Measurements from ENCODE around the gene GRIK4. TPM values are rescaled to one million over a fixed set of nuclear protein-coding genes. Genes with fewer than 3 reads are reported as not detected.

GRIK4 gene
- total and polyA plus RNA-seq, 2 of the 4 experiments (the other 2 are of a cell fraction): 0.18 to 0.38 TPM

DNA sequence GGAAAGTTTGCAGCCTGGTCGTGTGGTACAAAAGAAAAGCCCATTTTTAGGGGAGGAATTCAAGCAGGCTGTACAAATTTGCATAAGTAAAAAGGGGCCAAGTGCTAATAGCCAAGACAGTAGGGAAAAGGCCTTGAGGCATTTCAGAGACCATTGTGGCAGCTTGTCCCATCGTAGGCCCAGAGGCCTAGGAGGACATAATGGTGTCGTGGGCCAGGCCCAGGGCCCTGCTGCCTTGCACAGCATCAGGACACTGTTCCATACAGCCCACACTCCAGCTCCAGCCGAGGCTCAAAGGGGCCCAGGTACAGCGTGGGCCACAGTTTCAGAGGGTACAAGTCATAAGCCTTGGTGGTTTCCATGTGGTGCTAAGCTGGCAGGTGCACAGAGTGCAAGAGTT lies 106.9 kb downstream of the GRIK4 start:
- Histone ChIP-seq H3K4ac (ENCODE audit: low read depth, low read length) (no peak overlapping the region), H2BK120ac (ENCODE audit: low read depth, low read length) (no peak overlapping the region), H4K20me1 (ENCODE audit: insufficient read depth, low read length) (no peaks in the 10 kb centered on the region), H4K8ac (ENCODE audit: low read depth in 2 of 2, low read length in 2 of 2) (no peak overlapping the region), H2BK20ac (ENCODE audit: low read depth, low read length) (no peak overlapping the region), H2BK5ac (ENCODE audit: low read depth, low read length, poor library complexity, severe bottlenecking) (no peak overlapping the region), H3K27me3 (ENCODE audit: control insufficient read depth, insufficient read depth, low read length) (no peaks in the 10 kb centered on the region; the same call in 1 of the 2 replicates), H4K5ac (ENCODE audit: low read depth, low read length) (no peak overlapping the region), H3K4me2 (ENCODE audit: low read depth, low read length) (no peak overlapping the region), H2AK9ac (replicated peaks; ENCODE audit: low read depth, low read length, poor library complexity) (no peak overlapping the region), H3K79me1 (ENCODE audit: low read depth in 1 of 2, low read length in 2 of 2) (no peaks in the 10 kb centered on the region), H3K9me3 (ENCODE audit: control insufficient read depth, insufficient read depth, low read length) (peaks cover 5% of the 10 kb centered on the region; the same call in 1 of the 2 replicates), H3K9ac (ENCODE audit: low read depth, low read length) (no peak overlapping the region), H3K4me1 (ENCODE audit: control insufficient read depth, insufficient read depth, low read length) (peaks cover 2% of the 10 kb centered on the region; the same call in 1 of the 2 replicates), H3K36me3 (ENCODE audit: control insufficient read depth, insufficient read depth, low read length) (no peaks in the 10 kb centered on the region), H3K23ac (ENCODE audit: low read depth, low read length) (no peak overlapping the region), H3K4me3 (ENCODE audit: insufficient read depth, low read depth, low read length) (no peak overlapping the region), H2AK5ac (ENCODE audit: low read depth, low read length) (no peak overlapping the region), H3K56ac (ENCODE audit: extremely low read depth, insufficient read depth, low read length) (no peak overlapping the region), H3K14ac (replicated peaks; ENCODE audit: low read depth, low read length) (no peak overlapping the region), H4K91ac (ENCODE audit: insufficient read depth, low read depth, low read length) (no peak overlapping the region), H3K18ac (ENCODE audit: low read depth, low read length) (no peak overlapping the region), H3K9me1 (ENCODE audit: insufficient read depth, low read length) (no peaks in the 10 kb centered on the region), H2AFZ (replicated peaks; ENCODE audit: low read length, poor library complexity) (no peak overlapping the region), H3K27ac (ENCODE audit: insufficient read depth, low read length) (no peak overlapping the region), H2BK15ac (ENCODE audit: low read depth, low read length) (no peak overlapping the region)
- TF ChIP-seq RCOR1 (IDR thresholded peaks at IDR 0.05; ENCODE audit: insufficient replicate concordance, low read length): no peak
- TF ChIP-seq NFE2L2 (IDR thresholded peaks at IDR 0.05; ENCODE audit: low read depth, low read length): no peak
- no peak for TF ChIP-seq RAD21 (IDR thresholded peaks at IDR 0.05; ENCODE audit: low read length)
- no peak for TF ChIP-seq BHLHE40 (IDR thresholded peaks at IDR 0.05; ENCODE audit: low read depth, low read length)
- no peak for TF ChIP-seq MAFK (IDR thresholded peaks at IDR 0.05; ENCODE audit: low read depth, low read length)
- no peak for TF ChIP-seq CHD1 (IDR thresholded peaks at IDR 0.05; ENCODE audit: low read depth, low read length)
- no peak for TF ChIP-seq MAZ (IDR thresholded peaks at IDR 0.05; ENCODE audit: borderline replicate concordance, low read depth, low read length)
- TF ChIP-seq SMC3 (IDR thresholded peaks at IDR 0.05; ENCODE audit: low read depth, low read length): no peak
- ChIA-PET CTCF (no interaction called here), POLR2A (ENCODE audit: unreplicated experiment) (no interaction called here)
- dilution Hi-C loops (cut with HindIII; ENCODE audit: low sequenced_read_pairs, unreplicated experiment): no loop called here
- ATAC-seq (ENCODE audit: low read depth) (no peak), DNase-seq (no peak)
- 42% methylated on average over 2 of the region's 5 CpGs; no CpG with 5 or more reads in 1 of the 2 experiments for WGBS, 2 experiments (ENCODE audit: extremely low coverage in 2 of 2, insufficient read length in 1 of 2)
- no TSS peak for BruUV-seq (replicated peaks)
- intact Hi-C loops (cut with micrococcal nuclease): no loop called here
- in situ Hi-C loops (cut with MboI; ENCODE audit: low sequenced_read_pairs): no loop called here
